Subcutaneous adipose tissue (tissue), 4 donors: Measurements from ENCODE around the gene ZNF521. TPM values are rescaled to one million over a fixed set of nuclear protein-coding genes. Genes with fewer than 3 reads are reported as not detected.

ENCODE experiments used
- CTCF ChIP-seq: fragments of 450-650 bp; IDR thresholded peaks from one replicate; pipeline ENCODE4 v1.5.1; 2016; ENCODE audit warnings: low read depth, mild to moderate bottlenecking, control low read depth, antibody characterized with exemption, moderate library complexity
- total RNA-seq, 4 donors: library from RNA; depleted of rRNA; stranded (reverse); fragments of >200 nt; gene quantifications; one replicate each; pipeline ENCODE4 v1.1.0, GENCODE V29; 2016

ZNF521 gene
- total RNA-seq, 4 donors from 2014 or later = 20.7 to 56.2 (median 37.4) TPM

GRCh38 chr18:25136416-25137196 is 215.4 kb downstream of the ZNF521 start:
- no peak for TF ChIP-seq CTCF

- TF ChIP-seq CTCF = no peak
Measured at GRCh38 chr18:25134861-25135260, 217.1 kb downstream of the ZNF521 start.

- no peak for TF ChIP-seq CTCF
Measured at GRCh38 chr18:25133879-25134278, 218.1 kb downstream of the ZNF521 start.

GRCh38 chr18:25132786-25133496 is 219.0 kb downstream of the ZNF521 start:
- TF ChIP-seq CTCF = no peak

GRCh38 chr18:25126751-25127150 is 225.2 kb downstream of the ZNF521 start:
- TF ChIP-seq CTCF = no peak

- no peak for TF ChIP-seq CTCF
Measured at GRCh38 chr18:25125680-25126079, 226.3 kb downstream of the ZNF521 start.

- TF ChIP-seq CTCF = no peak
Measured at GRCh38 chr18:25123438-25124232, 228.3 kb downstream of the ZNF521 start.
